ENCODE results near the gene GBA2. TPM values are rescaled to one million over a fixed set of nuclear protein-coding genes. Genes with fewer than 3 reads are reported as not detected.
A peak's percentile ranks its signal among the peaks of the same experiment; 100 is the strongest.

Gene GBA2
- total RNA-seq = 48.9 TPM

- no peak for FAIRE-seq
- peak; percentile 84 to 86 for DNase-seq (ENCODE audit: low spot score in 2 of 2)
Observed at GRCh38 chr9:35748858-35749514, at the start of gene GBA2, which contains the start of gene RGP1. TSS of gene GBA2 (minus strand) at chr9:35749228. CDS start at chr9:35748704, 524 bp downstream. TSS of gene RGP1 (plus strand) at chr9:35749287. CDS start at chr9:35749756, 469 bp downstream.

- no peak for DNase-seq (ENCODE audit: low spot score in 2 of 2)
- FAIRE-seq = no peak
Observed at GRCh38 chr9:35797311-35798109, 48.5 kb upstream of the GBA2 start.

GRCh38 chr9:35795695-35796094 lies 46.7 kb upstream of the GBA2 start:
- no peak for FAIRE-seq
- no peak for DNase-seq (ENCODE audit: low spot score in 2 of 2)

GRCh38 chr9:35793461-35793860 lies 44.4 kb upstream of the GBA2 start:
- FAIRE-seq (no peak), DNase-seq (ENCODE audit: low spot score in 2 of 2) (no peak)

- no peak for DNase-seq (ENCODE audit: low spot score in 2 of 2)
- FAIRE-seq = no peak
Observed at GRCh38 chr9:35792826-35793225, 43.8 kb upstream of the GBA2 start.

- no peak for DNase-seq (ENCODE audit: low spot score in 2 of 2)
- FAIRE-seq = no peak
Observed at GRCh38 chr9:35792024-35792813, 43.2 kb upstream of the GBA2 start.

- FAIRE-seq = no peak
- peak; percentile 60 to 65 for DNase-seq (ENCODE audit: low spot score in 2 of 2)
Observed at GRCh38 chr9:35791297-35791921, 42.4 kb upstream of the GBA2 start, which contains the start of gene NPR2. TSS of gene NPR2 (plus strand) at chr9:35791591. CDS start at chr9:35792409, 818 bp downstream.

- FAIRE-seq (no peak), DNase-seq (ENCODE audit: low spot score in 2 of 2) (peak; percentile 79 to 85)
Observed at GRCh38 chr9:35790385-35791296, 41.6 kb upstream of the GBA2 start.

- DNase-seq (ENCODE audit: low spot score in 2 of 2) (no peak), FAIRE-seq (no peak)
Observed at GRCh38 chr9:35790025-35790384, 41.0 kb upstream of the GBA2 start.

- FAIRE-seq (no peak), DNase-seq (ENCODE audit: low spot score in 2 of 2) (no peak)
Observed at GRCh38 chr9:35789541-35789940, 40.5 kb upstream of the GBA2 start.

- DNase-seq (ENCODE audit: low spot score in 2 of 2) (no peak), FAIRE-seq (no peak)
Observed at GRCh38 chr9:35783418-35783817, 34.4 kb upstream of the GBA2 start.

- DNase-seq (ENCODE audit: low spot score in 2 of 2) (no peak), FAIRE-seq (no peak)
Observed at GRCh38 chr9:35781066-35781465, 32.0 kb upstream of the GBA2 start.

- no peak for FAIRE-seq
- no peak for DNase-seq (ENCODE audit: low spot score in 2 of 2)
Observed at GRCh38 chr9:35778496-35778895, 29.5 kb upstream of the GBA2 start.

- DNase-seq (ENCODE audit: low spot score in 2 of 2) (no peak), FAIRE-seq (no peak)
Observed at GRCh38 chr9:35776018-35776417, 27.0 kb upstream of the GBA2 start.

- DNase-seq (ENCODE audit: low spot score in 2 of 2) = no peak
Observed at GRCh38 chr9:35774907-35775635, 26.0 kb upstream of the GBA2 start.

GRCh38 chr9:35771943-35772342 lies 22.9 kb upstream of the GBA2 start:
- FAIRE-seq = no peak
- DNase-seq (ENCODE audit: low spot score in 2 of 2) = no peak

More at GRCh38 chr9:35774907-35775635, 26.0 kb upstream of the GBA2 start:
- FAIRE-seq = no peak

- DNase-seq (ENCODE audit: low spot score in 2 of 2) = no peak
- FAIRE-seq = no peak
Observed at GRCh38 chr9:35771534-35771933, 22.5 kb upstream of the GBA2 start.

GRCh38 chr9:35771075-35771433 lies 22.0 kb upstream of the GBA2 start:
- FAIRE-seq (no peak), DNase-seq (ENCODE audit: low spot score in 2 of 2) (no peak)

- DNase-seq (ENCODE audit: low spot score in 2 of 2) = no peak
- no peak for FAIRE-seq
Observed at GRCh38 chr9:35769763-35770162, 20.7 kb upstream of the GBA2 start.

Measured in frontal cortex (tissue), 4 donors.